Lower lobe of right lung (tissue), 2 donors: ENCODE results near the gene TDRD7. TPM values are rescaled to one million over a fixed set of nuclear protein-coding genes. Genes with fewer than 3 reads are reported as not detected.

Experiments used
- ATAC-seq, 2 donors: fragments of 200-7000 bp; cut with Tn5 transposase; one replicate each; pipeline ENCODE4 v1.9.1; 2020 to 2022; ENCODE audit warnings: mild to moderate bottlenecking in 2 of 2, moderate library complexity in 2 of 2
- DNase-seq: peaks from one replicate; pipeline ENCODE4 v3.0.0-alpha.2; 2020
- H3K27ac ChIP-seq: fragments of 200-600 bp; one replicate; pipeline ENCODE4 v1.8.0; 2022
- H3K27me3 ChIP-seq: fragments of 200-600 bp; one replicate; pipeline ENCODE4 v1.8.0; 2022; ENCODE audit warnings: low read depth
- H3K36me3 ChIP-seq: fragments of 200-600 bp; one replicate; pipeline ENCODE4 v1.8.0; 2022; ENCODE audit warnings: mild to moderate bottlenecking
- H3K4me1 ChIP-seq: fragments of 200-600 bp; one replicate; pipeline ENCODE4 v1.8.0; 2022
- H3K4me3 ChIP-seq: fragments of 200-600 bp; one replicate; pipeline ENCODE4 v1.8.0; 2022; ENCODE audit warnings: mild to moderate bottlenecking
- H3K9me3 ChIP-seq: fragments of 200-600 bp; one replicate; pipeline ENCODE4 v1.8.0; 2022
- CTCF ChIP-seq: fragments of 200-600 bp; IDR thresholded peaks from one replicate; pipeline ENCODE4 v1.8.0; 2022; ENCODE audit warnings: antibody characterized with exemption, mild to moderate bottlenecking
- intact Hi-C: fragments of 100-400 bp; cut with DNase I; formaldehyde crosslinking; loops from one replicate; pipeline ENCODE4 v1.11.0; 2022
- total RNA-seq: library from RNA; stranded (reverse); fragmentation: NEBNext Ultra II Directional; extraction: Animal tissue kit (Norgen Biotek cat#: 25700); gene quantifications from one replicate; pipeline ENCODE4 v1.2.1, GENCODE V29; 2021
- donor health status: DM: no; HTN: yes; CAD: no; lungs with severe emphysema.

The TDRD7 gene
- total RNA-seq, 1 donor from 2014 or later: 22.2 TPM

GRCh38 chr9:97373331-97373730 lies 38.6 kb upstream of the TDRD7 start:
- no peak overlapping the region for H3K4me3 ChIP-seq
- peaks cover 3% of the 10 kb centered on the region for H3K36me3 ChIP-seq
- no peaks in the 10 kb centered on the region for H3K9me3 ChIP-seq
- no peak overlapping the region for H3K27ac ChIP-seq
- TF ChIP-seq CTCF: no peak
- ATAC-seq (no peak), DNase-seq (no peak)
- intact Hi-C loops: no loop called here
- H3K4me1 ChIP-seq: no peaks in the 10 kb centered on the region
- no peaks in the 10 kb centered on the region for H3K27me3 ChIP-seq

- no peak for TF ChIP-seq CTCF
- H3K4me1 ChIP-seq: no peaks in the 10 kb centered on the region
- ATAC-seq (no peak), DNase-seq (no peak)
- no peak overlapping the region for H3K4me3 ChIP-seq
- intact Hi-C loops: no loop called here
- H3K9me3 ChIP-seq: no peaks in the 10 kb centered on the region
- no peaks in the 10 kb centered on the region for H3K27me3 ChIP-seq
- H3K27ac ChIP-seq: no peak overlapping the region
- H3K36me3 ChIP-seq: peaks cover 3% of the 10 kb centered on the region
Measured at GRCh38 chr9:97374811-97375210, 37.1 kb upstream of the TDRD7 start.

GRCh38 chr9:97376902-97377301 lies 35.0 kb upstream of the TDRD7 start:
- Histone ChIP-seq H3K36me3 (no peaks in the 10 kb centered on the region), H3K9me3 (no peaks in the 10 kb centered on the region), H3K4me1 (no peaks in the 10 kb centered on the region), H3K27me3 (no peaks in the 10 kb centered on the region), H3K27ac (no peak overlapping the region), H3K4me3 (no peak overlapping the region)
- intact Hi-C loops: no loop called here
- DNase-seq (no peak), ATAC-seq (no peak)
- TF ChIP-seq CTCF: no peak

DNA sequence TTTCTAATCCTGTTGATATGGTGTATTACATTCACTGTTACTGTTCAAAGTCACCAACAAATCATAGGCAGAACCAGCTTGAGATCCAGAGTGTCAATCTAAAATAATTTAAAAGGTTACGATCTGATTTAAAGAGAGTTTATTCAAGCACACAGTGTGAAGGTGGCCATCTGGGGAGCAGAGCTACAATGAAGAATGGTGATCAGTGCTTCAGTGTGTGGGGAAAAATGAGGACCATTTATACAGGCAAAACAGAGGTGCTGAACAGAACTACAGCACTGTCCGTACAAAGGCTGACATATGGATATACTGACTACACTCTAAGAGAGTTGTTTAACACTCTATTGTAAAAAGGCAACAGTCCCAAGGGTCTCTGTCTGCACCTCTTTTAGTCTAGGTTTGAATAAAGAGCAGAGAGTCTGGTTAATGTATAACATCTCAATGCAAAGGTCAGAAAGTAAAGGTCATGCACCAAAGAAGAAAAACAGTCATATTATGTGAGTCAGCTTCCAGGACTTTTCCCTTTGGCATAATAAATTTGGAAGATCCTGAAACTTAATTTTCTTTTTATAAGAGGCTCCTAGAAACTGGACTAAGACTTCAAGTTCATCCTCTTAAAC lies 29.7 kb upstream of the TDRD7 start:
- DNase-seq (no peak), ATAC-seq (no peak)
- peaks cover 5% of the 10 kb centered on the region for H3K4me1 ChIP-seq
- H3K27me3 ChIP-seq: peaks cover 9% of the 10 kb centered on the region
- H3K36me3 ChIP-seq: no peaks in the 10 kb centered on the region
- no peak for TF ChIP-seq CTCF
- no peaks in the 10 kb centered on the region for H3K9me3 ChIP-seq
- no peak overlapping the region for H3K4me3 ChIP-seq
- intact Hi-C loops: no loop called here
- no peak overlapping the region for H3K27ac ChIP-seq

GRCh38 chr9:97384406-97385262 lies 27.3 kb upstream of the TDRD7 start:
- H3K9me3 ChIP-seq: no peaks in the 10 kb centered on the region
- TF ChIP-seq CTCF: no peak
- peaks cover 12% of the 10 kb centered on the region for H3K27me3 ChIP-seq
- no peaks in the 10 kb centered on the region for H3K36me3 ChIP-seq
- intact Hi-C loops: no loop called here
- no peak overlapping the region for H3K27ac ChIP-seq
- peaks cover 7% of the 10 kb centered on the region for H3K4me1 ChIP-seq
- H3K4me3 ChIP-seq: no peak overlapping the region
- DNase-seq (no peak), ATAC-seq (no peak)
